Measurements from ENCODE around the gene BTF3L4.

GRCh38 chr1:52112489-52112888 lies 56.4 kb downstream of the BTF3L4 start:
- TF ChIP-seq POLR2AphosphoS5 (IDR thresholded peaks at IDR 0.05; ENCODE audit: low read depth, low read length) (no peak), REST (IDR thresholded peaks at IDR 0.05; ENCODE audit: insufficient read depth in 1 of 2, low read depth in 2 of 2, low read length in 1 of 2) (no peak), TCF7L2 (IDR thresholded peaks at IDR 0.05; ENCODE audit: low read depth, low read length) (no peak), SIN3A (IDR thresholded peaks at IDR 0.05; ENCODE audit: borderline replicate concordance, insufficient read depth, low read depth, low read length) (no peak)
- TF ChIP-seq, protein P1, sequence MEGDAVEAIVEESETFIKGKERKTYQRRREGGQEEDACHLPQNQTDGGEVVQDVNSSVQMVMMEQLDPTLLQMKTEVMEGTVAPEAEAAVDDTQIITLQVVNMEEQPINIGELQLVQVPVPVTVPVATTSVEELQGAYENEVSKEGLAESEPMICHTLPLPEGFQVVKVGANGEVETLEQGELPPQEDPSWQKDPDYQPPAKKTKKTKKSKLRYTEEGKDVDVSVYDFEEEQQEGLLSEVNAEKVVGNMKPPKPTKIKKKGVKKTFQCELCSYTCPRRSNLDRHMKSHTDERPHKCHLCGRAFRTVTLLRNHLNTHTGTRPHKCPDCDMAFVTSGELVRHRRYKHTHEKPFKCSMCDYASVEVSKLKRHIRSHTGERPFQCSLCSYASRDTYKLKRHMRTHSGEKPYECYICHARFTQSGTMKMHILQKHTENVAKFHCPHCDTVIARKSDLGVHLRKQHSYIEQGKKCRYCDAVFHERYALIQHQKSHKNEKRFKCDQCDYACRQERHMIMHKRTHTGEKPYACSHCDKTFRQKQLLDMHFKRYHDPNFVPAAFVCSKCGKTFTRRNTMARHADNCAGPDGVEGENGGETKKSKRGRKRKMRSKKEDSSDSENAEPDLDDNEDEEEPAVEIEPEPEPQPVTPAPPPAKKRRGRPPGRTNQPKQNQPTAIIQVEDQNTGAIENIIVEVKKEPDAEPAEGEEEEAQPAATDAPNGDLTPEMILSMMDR (IDR thresholded peaks at IDR 0.05), result no peak
